ENCODE measurements around the gene RABGEF1.

DNA sequence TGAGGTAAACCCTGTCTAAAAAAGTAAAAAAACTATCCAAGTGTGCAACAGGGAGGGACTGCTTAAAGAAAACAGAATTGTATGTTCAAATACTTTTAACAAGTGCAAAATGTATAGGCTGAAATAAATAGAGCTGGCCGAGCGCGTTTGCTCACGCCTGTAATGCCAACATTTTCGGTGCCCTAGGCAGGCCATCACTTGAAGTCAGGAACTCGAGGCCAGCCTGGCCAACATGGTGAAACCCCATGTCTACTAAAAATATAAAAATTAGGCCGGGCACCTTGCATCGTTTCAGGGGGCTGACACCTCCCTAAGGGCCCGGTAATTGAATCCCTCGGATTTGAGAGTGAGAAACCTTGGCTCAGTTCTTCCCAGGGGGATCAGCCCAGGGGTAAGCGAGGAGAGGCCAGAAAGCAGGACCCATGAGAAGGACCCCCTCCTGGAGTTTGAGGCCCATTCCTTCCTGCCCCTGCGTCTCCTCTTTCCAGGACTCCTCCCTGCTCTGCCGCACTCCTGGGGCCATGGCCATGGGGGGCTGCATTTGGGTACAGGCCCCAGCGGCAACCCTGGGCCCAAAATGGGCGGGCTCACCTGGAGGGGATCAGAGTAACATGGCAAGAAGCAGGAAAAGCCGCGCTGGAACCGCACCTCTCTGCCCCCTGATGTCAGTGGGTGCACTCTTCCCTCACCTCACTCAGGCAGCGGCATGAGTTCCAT is 105.0 kb downstream of the RABGEF1 start:
- TF ChIP-seq, protein P1, sequence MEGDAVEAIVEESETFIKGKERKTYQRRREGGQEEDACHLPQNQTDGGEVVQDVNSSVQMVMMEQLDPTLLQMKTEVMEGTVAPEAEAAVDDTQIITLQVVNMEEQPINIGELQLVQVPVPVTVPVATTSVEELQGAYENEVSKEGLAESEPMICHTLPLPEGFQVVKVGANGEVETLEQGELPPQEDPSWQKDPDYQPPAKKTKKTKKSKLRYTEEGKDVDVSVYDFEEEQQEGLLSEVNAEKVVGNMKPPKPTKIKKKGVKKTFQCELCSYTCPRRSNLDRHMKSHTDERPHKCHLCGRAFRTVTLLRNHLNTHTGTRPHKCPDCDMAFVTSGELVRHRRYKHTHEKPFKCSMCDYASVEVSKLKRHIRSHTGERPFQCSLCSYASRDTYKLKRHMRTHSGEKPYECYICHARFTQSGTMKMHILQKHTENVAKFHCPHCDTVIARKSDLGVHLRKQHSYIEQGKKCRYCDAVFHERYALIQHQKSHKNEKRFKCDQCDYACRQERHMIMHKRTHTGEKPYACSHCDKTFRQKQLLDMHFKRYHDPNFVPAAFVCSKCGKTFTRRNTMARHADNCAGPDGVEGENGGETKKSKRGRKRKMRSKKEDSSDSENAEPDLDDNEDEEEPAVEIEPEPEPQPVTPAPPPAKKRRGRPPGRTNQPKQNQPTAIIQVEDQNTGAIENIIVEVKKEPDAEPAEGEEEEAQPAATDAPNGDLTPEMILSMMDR (IDR thresholded peaks at IDR 0.05), result no peak
- no peak for TF ChIP-seq POLR2A (IDR thresholded peaks at IDR 0.05)

Measured in uterus (tissue), 2 donors.